Measurements from ENCODE around the gene BBIP1.

Gene BBIP1

DNA sequence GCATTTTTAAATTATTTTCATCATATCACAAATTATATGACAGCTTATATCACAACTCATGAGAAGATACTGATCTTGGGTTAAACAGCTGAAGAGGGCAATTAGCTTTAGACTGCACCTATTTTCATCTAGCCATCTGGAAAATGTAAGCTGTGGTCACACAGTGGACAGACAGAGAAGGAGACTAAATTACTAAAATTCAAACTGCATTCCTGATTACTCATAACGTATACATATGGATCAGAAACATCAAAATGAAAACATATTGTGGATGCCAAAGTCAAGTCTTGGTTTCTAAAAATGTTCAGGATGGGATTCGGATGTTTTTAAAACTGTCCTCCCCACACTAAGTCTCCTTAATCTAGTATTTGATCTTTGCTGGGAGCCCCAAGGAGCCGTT lies 6.6 kb downstream of the BBIP1 start:
- no peak overlapping the region for H3K27ac ChIP-seq (ENCODE audit: low read depth, low read length)
- no peaks in the 10 kb centered on the region for H4K20me1 ChIP-seq (ENCODE audit: control insufficient read depth, insufficient read depth, low read depth, low read length)
- H3K4me3 ChIP-seq (ENCODE audit: low read length), result no peak overlapping the region
- no peak for TF ChIP-seq EZH2phosphoT487 (IDR thresholded peaks at IDR 0.05; ENCODE audit: borderline replicate concordance, low read length)
- TF ChIP-seq, protein P1, sequence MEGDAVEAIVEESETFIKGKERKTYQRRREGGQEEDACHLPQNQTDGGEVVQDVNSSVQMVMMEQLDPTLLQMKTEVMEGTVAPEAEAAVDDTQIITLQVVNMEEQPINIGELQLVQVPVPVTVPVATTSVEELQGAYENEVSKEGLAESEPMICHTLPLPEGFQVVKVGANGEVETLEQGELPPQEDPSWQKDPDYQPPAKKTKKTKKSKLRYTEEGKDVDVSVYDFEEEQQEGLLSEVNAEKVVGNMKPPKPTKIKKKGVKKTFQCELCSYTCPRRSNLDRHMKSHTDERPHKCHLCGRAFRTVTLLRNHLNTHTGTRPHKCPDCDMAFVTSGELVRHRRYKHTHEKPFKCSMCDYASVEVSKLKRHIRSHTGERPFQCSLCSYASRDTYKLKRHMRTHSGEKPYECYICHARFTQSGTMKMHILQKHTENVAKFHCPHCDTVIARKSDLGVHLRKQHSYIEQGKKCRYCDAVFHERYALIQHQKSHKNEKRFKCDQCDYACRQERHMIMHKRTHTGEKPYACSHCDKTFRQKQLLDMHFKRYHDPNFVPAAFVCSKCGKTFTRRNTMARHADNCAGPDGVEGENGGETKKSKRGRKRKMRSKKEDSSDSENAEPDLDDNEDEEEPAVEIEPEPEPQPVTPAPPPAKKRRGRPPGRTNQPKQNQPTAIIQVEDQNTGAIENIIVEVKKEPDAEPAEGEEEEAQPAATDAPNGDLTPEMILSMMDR (IDR thresholded peaks at IDR 0.05; ENCODE audit: low read depth, low read length, poor library complexity, severe bottlenecking), result no peak
- no peak overlapping the region for H3K4me2 ChIP-seq (ENCODE audit: low read length)
- no peaks in the 10 kb centered on the region for H3K9me2 ChIP-seq (replicated peaks; ENCODE audit: control insufficient read depth, low read length)
- H3K27me3 ChIP-seq (ENCODE audit: control insufficient read depth, low read length), result no peaks in the 10 kb centered on the region
- peaks cover 31% of the 10 kb centered on the region for H3K4me1 ChIP-seq (ENCODE audit: control insufficient read depth, low read length)
- H3F3A ChIP-seq (ENCODE audit: control insufficient read depth, insufficient read depth), result no peaks in the 10 kb centered on the region
- 0 out of 2 replicates have a peak, but pooled peaks cover 2% of the 10 kb centered on the region for H3K36me3 ChIP-seq (ENCODE audit: control insufficient read depth, low read length)
- H3K79me2 ChIP-seq (ENCODE audit: control insufficient read depth, low read length), result no peaks in the 10 kb centered on the region
- H3K9me3 ChIP-seq (ENCODE audit: control insufficient read depth, insufficient read depth, low read length), result no peaks in the 10 kb centered on the region

DNA sequence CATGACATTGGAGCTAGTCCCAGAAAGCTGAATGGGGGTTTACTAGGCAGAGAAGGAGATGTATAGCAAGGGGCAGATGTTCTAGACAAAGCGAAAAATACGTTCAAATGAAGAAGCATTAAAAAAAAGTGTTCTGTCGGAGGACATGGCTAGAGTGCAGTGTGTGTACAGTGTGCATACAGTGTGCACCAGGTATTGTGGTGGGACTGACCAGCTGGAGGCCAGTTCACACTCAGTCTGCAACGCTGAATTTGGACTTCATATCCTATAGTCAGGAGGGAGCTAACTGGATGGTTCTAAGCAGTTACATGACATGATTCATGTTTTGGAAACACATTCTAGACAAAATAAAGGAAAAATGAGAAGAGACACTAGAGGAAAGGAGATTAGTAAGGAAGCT lies 8.8 kb downstream of the BBIP1 start:
- Histone ChIP-seq H3K36me3 (ENCODE audit: control insufficient read depth, low read length) (no peaks in the 10 kb centered on the region), H3K9me2 (replicated peaks; ENCODE audit: control insufficient read depth, low read length) (no peaks in the 10 kb centered on the region), H3K4me3 (ENCODE audit: low read length) (no peak overlapping the region), H3K9me3 (ENCODE audit: control insufficient read depth, insufficient read depth, low read length) (no peaks in the 10 kb centered on the region), H3K4me1 (ENCODE audit: control insufficient read depth, low read length) (peaks cover 10% of the 10 kb centered on the region), H3K27ac (ENCODE audit: low read depth, low read length) (no peak overlapping the region), H3K27me3 (ENCODE audit: control insufficient read depth, low read length) (no peaks in the 10 kb centered on the region), H3K4me2 (ENCODE audit: low read length) (no peak overlapping the region), H4K20me1 (ENCODE audit: control insufficient read depth, insufficient read depth, low read depth, low read length) (no peaks in the 10 kb centered on the region), H3K79me2 (ENCODE audit: control insufficient read depth, low read length) (no peaks in the 10 kb centered on the region), H3F3A (ENCODE audit: control insufficient read depth, insufficient read depth) (no peaks in the 10 kb centered on the region)
- TF ChIP-seq EZH2phosphoT487 (IDR thresholded peaks at IDR 0.05; ENCODE audit: borderline replicate concordance, low read length), result no peak
- TF ChIP-seq, protein P1 (IDR thresholded peaks at IDR 0.05; ENCODE audit: low read depth, low read length, poor library complexity, severe bottlenecking), result no peak

DNA sequence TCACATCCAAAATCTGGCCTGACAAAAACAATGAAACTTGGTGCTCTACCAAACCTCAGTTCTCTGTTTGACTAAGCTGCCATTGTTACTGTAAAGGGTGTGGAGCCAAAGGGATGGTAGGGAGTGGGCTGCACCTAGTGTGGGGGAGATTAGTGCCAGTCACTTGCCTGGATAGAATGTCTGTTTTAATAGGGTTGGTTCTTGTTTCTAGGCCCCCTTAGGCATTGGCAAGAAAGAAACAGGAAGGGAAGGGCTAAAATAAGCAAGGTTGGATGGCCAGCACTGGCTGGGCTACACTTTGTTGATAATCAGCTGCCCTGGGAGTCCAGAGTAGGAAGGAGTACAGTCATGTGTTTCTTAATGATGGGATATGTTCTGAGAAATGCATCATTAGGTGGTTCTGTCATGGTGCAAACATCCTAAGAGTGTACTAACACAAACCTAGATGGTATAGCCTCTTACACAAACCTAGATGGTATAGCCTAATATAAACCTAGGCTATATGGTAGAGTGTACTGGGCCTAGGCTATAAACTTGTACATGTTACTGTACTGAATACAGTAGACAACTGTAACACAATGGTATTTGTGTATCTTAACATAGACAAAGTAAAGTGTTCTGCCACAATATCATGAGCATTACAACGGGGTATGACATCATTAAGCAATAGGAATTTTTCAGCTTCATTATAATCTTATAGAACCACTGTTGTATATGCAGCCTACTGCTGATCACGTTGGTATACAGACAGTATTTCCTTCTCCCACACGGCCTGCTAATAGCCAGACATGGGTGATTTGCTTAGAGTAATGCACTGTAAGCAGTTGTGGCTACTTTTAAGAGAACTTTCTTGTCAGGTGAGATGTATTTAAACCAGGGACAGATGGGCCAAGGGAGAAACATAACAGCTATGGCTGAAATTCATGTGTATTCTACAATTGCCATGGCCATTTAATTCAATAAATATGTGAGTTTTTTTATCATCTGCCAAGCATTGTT lies 15.4 kb downstream of the BBIP1 start:
- H3K27ac ChIP-seq (ENCODE audit: low read depth, low read length), result no peak overlapping the region
- no peaks in the 10 kb centered on the region for H3K79me2 ChIP-seq (ENCODE audit: control insufficient read depth, low read length)
- no peaks in the 10 kb centered on the region for H3K9me2 ChIP-seq (replicated peaks; ENCODE audit: control insufficient read depth, low read length)
- H4K20me1 ChIP-seq (ENCODE audit: control insufficient read depth, insufficient read depth, low read depth, low read length), result no peaks in the 10 kb centered on the region
- H3K4me1 ChIP-seq (ENCODE audit: control insufficient read depth, low read length), result no peaks in the 10 kb centered on the region
- H3F3A ChIP-seq (ENCODE audit: control insufficient read depth, insufficient read depth), result no peaks in the 10 kb centered on the region
- peaks cover 25% of the 10 kb centered on the region for H3K36me3 ChIP-seq (ENCODE audit: control insufficient read depth, low read length)
- H3K27me3 ChIP-seq (ENCODE audit: control insufficient read depth, low read length), result no peaks in the 10 kb centered on the region
- no peaks in the 10 kb centered on the region for H3K9me3 ChIP-seq (ENCODE audit: control insufficient read depth, insufficient read depth, low read length)
- no peak overlapping the region for H3K4me2 ChIP-seq (ENCODE audit: low read length)
- H3K4me3 ChIP-seq (ENCODE audit: low read length), result no peak overlapping the region
- TF ChIP-seq EZH2phosphoT487 (IDR thresholded peaks at IDR 0.05; ENCODE audit: borderline replicate concordance, low read length), result no peak
- TF ChIP-seq, protein P1 (IDR thresholded peaks at IDR 0.05; ENCODE audit: low read depth, low read length, poor library complexity, severe bottlenecking), result no peak
